ENCODE measurements around the gene SHROOM3. TPM values are rescaled to one million over a fixed set of nuclear protein-coding genes. Genes with fewer than 3 reads are reported as not detected.

The SHROOM3 gene
- total RNA-seq, 2 experiments from 2014 or later: not detected

DNA sequence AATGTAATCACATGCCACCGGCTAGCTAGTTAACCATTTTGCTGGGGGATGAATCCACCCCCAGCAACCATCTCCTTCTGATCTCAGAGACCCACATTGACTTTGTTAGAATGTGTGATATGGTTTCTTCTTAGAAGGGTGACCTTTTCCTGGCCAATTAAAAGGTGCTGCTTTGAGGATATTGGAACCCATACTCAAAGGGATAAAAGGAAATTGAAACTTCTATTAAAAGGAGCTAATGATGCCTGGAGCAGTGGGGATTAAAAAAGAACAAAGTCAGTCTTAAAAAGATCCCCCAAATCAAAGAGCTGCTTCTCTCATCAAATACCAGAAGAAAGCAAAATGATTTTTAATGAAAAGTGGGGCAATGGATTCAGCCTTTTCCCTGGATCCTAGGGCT, 214.1 kb downstream of the SHROOM3 start:
- Histone ChIP-seq H3K9me3 (ENCODE audit: control insufficient read depth in 1 of 2, insufficient read depth in 1 of 2, low read length in 2 of 2) (no peaks in the 10 kb centered on the region), H3K27ac (ENCODE audit: low read depth in 1 of 2, low read length in 2 of 2) (no peak overlapping the region), H3K27me3 (ENCODE audit: control insufficient read depth in 1 of 2, insufficient read depth in 2 of 2, low read length in 2 of 2) (no peaks in the 10 kb centered on the region), H3K4me1 (ENCODE audit: insufficient read depth, low read length) (no peaks in the 10 kb centered on the region), H3K4me3 (ENCODE audit: low read length) (no peak overlapping the region), H3K36me3 (ENCODE audit: insufficient read depth, low read length) (no peaks in the 10 kb centered on the region)
- no peak for TF ChIP-seq CTCF (IDR thresholded peaks at IDR 0.05)
- ATAC-seq (ENCODE audit: poor library complexity) (no peak), DNase-seq (no peak)
- no peak overlapping the region for H3K4me3 Mint-ChIP-seq
- no peaks in the 10 kb centered on the region for H3K36me3 Mint-ChIP-seq (ENCODE audit: low read depth)
- ChIA-PET CTCF (no interaction called here), POLR2A (no interaction called here)
- no peak overlapping the region for H3K27ac Mint-ChIP-seq
- intact Hi-C loops (cut with DNase I, micrococcal nuclease): no loop called here
- no peaks in the 10 kb centered on the region for H3K4me1 Mint-ChIP-seq (ENCODE audit: low read depth)
- H3K27me3 Mint-ChIP-seq: peaks cover 8% of the 10 kb centered on the region
- H3K9me3 Mint-ChIP-seq: no peaks in the 10 kb centered on the region

GRCh38 chr4:76651616-76652015, 216.6 kb downstream of the SHROOM3 start:
- no peak overlapping the region for H3K27ac ChIP-seq (ENCODE audit: low read depth in 1 of 2, low read length in 2 of 2)
- Mint-ChIP-seq H3K4me3 (no peak overlapping the region), H3K27me3 (peaks cover 4% of the 10 kb centered on the region), H3K4me1 (ENCODE audit: low read depth) (no peaks in the 10 kb centered on the region), H3K27ac (no peak overlapping the region), H3K36me3 (ENCODE audit: low read depth) (no peaks in the 10 kb centered on the region), H3K9me3 (no peaks in the 10 kb centered on the region)
- no peaks in the 10 kb centered on the region for H3K27me3 ChIP-seq (ENCODE audit: control insufficient read depth in 1 of 2, insufficient read depth in 2 of 2, low read length in 2 of 2)
- intact Hi-C loops (cut with DNase I, micrococcal nuclease): no loop called here
- no peaks in the 10 kb centered on the region for H3K36me3 ChIP-seq (ENCODE audit: insufficient read depth, low read length)
- POLR2A ChIA-PET: no interaction called here
- no peaks in the 10 kb centered on the region for H3K9me3 ChIP-seq (ENCODE audit: control insufficient read depth in 1 of 2, insufficient read depth in 1 of 2, low read length in 2 of 2)
- no peak for ATAC-seq (ENCODE audit: poor library complexity)
- H3K4me1 ChIP-seq (ENCODE audit: insufficient read depth, low read length): no peaks in the 10 kb centered on the region
- no peak overlapping the region for H3K4me3 ChIP-seq (ENCODE audit: low read length)
- TF ChIP-seq CTCF (IDR thresholded peaks at IDR 0.05): no peak
- CTCF ChIA-PET: no interaction called here
- no peak for DNase-seq

- Histone ChIP-seq H3K4me3 (ENCODE audit: low read length) (no peak overlapping the region), H3K36me3 (ENCODE audit: insufficient read depth, low read length) (no peaks in the 10 kb centered on the region), H3K27ac (ENCODE audit: low read depth in 1 of 2, low read length in 2 of 2) (no peak overlapping the region), H3K4me1 (ENCODE audit: insufficient read depth, low read length) (no peaks in the 10 kb centered on the region), H3K9me3 (ENCODE audit: control insufficient read depth in 1 of 2, insufficient read depth in 1 of 2, low read length in 2 of 2) (no peaks in the 10 kb centered on the region), H3K27me3 (ENCODE audit: control insufficient read depth in 1 of 2, insufficient read depth in 2 of 2, low read length in 2 of 2) (no peaks in the 10 kb centered on the region)
- Mint-ChIP-seq H3K4me1 (ENCODE audit: low read depth) (no peaks in the 10 kb centered on the region), H3K4me3 (no peak overlapping the region), H3K9me3 (no peaks in the 10 kb centered on the region), H3K27ac (no peak overlapping the region), H3K27me3 (peaks cover 4% of the 10 kb centered on the region), H3K36me3 (ENCODE audit: low read depth) (no peaks in the 10 kb centered on the region)
- intact Hi-C loops (cut with DNase I, micrococcal nuclease): no loop called here
- no peak for TF ChIP-seq CTCF (IDR thresholded peaks at IDR 0.05)
- CTCF ChIA-PET: no interaction called here
- no peak for DNase-seq
- ATAC-seq (ENCODE audit: poor library complexity): no peak
- POLR2A ChIA-PET: no interaction called here
Observed at GRCh38 chr4:76652389-76652788, 217.4 kb downstream of the SHROOM3 start.
